Measurements from ENCODE around the gene TBC1D4.

- TF ChIP-seq POLR2A (IDR thresholded peaks at IDR 0.05) (no peak), CTCF (IDR thresholded peaks at IDR 0.05) (no peak)
Observed at GRCh38 chr13:75506018-75506417, 24.0 kb upstream of the TBC1D4 start.

All from esophagus squamous epithelium (tissue), 4 donors.